Measurements from ENCODE around the gene SLC8A1.
A peak's percentile ranks its signal among the peaks of the same experiment; 100 is the strongest.

Gene SLC8A1

GRCh38 chr2:40178171-40178778 lies 273.6 kb downstream of the SLC8A1 start:
- DNase-seq: no peak

GRCh38 chr2:40177366-40177765 lies 274.5 kb downstream of the SLC8A1 start:
- DNase-seq: no peak

- no peak for DNase-seq
Observed at GRCh38 chr2:40173276-40173675, 278.6 kb downstream of the SLC8A1 start.

GRCh38 chr2:40169856-40170255 lies 282.0 kb downstream of the SLC8A1 start:
- DNase-seq: no peak

GRCh38 chr2:40169430-40169829 lies 282.5 kb downstream of the SLC8A1 start:
- no peak for DNase-seq

- no peak for DNase-seq
Observed at GRCh38 chr2:40168546-40168945, 283.3 kb downstream of the SLC8A1 start.

GRCh38 chr2:40168032-40168431 lies 283.9 kb downstream of the SLC8A1 start:
- no peak for DNase-seq

- DNase-seq: no peak
Observed at GRCh38 chr2:40166006-40166405, 285.9 kb downstream of the SLC8A1 start.

GRCh38 chr2:40165509-40165844 lies 286.4 kb downstream of the SLC8A1 start:
- DNase-seq: no peak

- no peak for DNase-seq
Observed at GRCh38 chr2:40164736-40165508, 287.0 kb downstream of the SLC8A1 start.

- DNase-seq: no peak
Observed at GRCh38 chr2:40161986-40162385, 289.9 kb downstream of the SLC8A1 start.

- DNase-seq: no peak
Observed at GRCh38 chr2:40160751-40161218, 291.1 kb downstream of the SLC8A1 start.

GRCh38 chr2:40159333-40159732 lies 292.6 kb downstream of the SLC8A1 start:
- DNase-seq: no peak

GRCh38 chr2:40158781-40159180 lies 293.1 kb downstream of the SLC8A1 start:
- no peak for DNase-seq

GRCh38 chr2:40155728-40156127 lies 296.2 kb downstream of the SLC8A1 start:
- no peak for DNase-seq

GRCh38 chr2:40150266-40150665 lies 301.6 kb downstream of the SLC8A1 start:
- DNase-seq: peak in 1 of 2 donors; percentile 9

- no peak for DNase-seq
Observed at GRCh38 chr2:40148334-40148733, 303.6 kb downstream of the SLC8A1 start.

GRCh38 chr2:40147360-40147759 lies 304.5 kb downstream of the SLC8A1 start:
- no peak for DNase-seq

- no peak for DNase-seq
Observed at GRCh38 chr2:40144022-40144421, 307.9 kb downstream of the SLC8A1 start.

- no peak for DNase-seq
Observed at GRCh38 chr2:40138314-40138713, 313.6 kb downstream of the SLC8A1 start.

GRCh38 chr2:40131081-40131704 lies 320.7 kb downstream of the SLC8A1 start:
- DNase-seq: no peak

- no peak for DNase-seq
Observed at GRCh38 chr2:40130251-40130994, 321.5 kb downstream of the SLC8A1 start.

- DNase-seq: no peak
Observed at GRCh38 chr2:40129725-40130124, 322.2 kb downstream of the SLC8A1 start.
